BE2C (cell line): Measurements from ENCODE around the gene MEIS2.

Experiments used
- DNase-seq: peaks from one replicate; pipeline ENCODE4 v3.0.0-alpha.2; 2020
- H3K27me3 ChIP-seq: fragments of 250-450 bp; sonication (Bioruptor Pico); 2 replicates; pipeline ENCODE4 v1.5.1; 2020; ENCODE audit warnings: mild to moderate bottlenecking
- H3K36me3 ChIP-seq: fragments of 250-450 bp; sonication (Bioruptor Pico); 2 replicates; pipeline ENCODE4 v1.5.1; 2020; ENCODE audit warnings: mild to moderate bottlenecking
- H3K4me1 ChIP-seq: fragments of 250-450 bp; sonication (Bioruptor Pico); 2 replicates; pipeline ENCODE4 v1.5.1; 2020
- H3K4me3 ChIP-seq: 2 replicates; pipeline ENCODE4 v1.5.1; 2011; ENCODE audit warnings: low read depth, low read length
- H3K9me3 ChIP-seq: fragments of 250-450 bp; sonication (Bioruptor Pico); 2 replicates; pipeline ENCODE4 v1.5.1; 2020
- CTCF ChIP-seq: IDR thresholded peaks from 2 replicates; pipeline ENCODE4 v1.5.1; 2012; ENCODE audit warnings: mild to moderate bottlenecking, low read depth, low read length

Gene MEIS2

DNA sequence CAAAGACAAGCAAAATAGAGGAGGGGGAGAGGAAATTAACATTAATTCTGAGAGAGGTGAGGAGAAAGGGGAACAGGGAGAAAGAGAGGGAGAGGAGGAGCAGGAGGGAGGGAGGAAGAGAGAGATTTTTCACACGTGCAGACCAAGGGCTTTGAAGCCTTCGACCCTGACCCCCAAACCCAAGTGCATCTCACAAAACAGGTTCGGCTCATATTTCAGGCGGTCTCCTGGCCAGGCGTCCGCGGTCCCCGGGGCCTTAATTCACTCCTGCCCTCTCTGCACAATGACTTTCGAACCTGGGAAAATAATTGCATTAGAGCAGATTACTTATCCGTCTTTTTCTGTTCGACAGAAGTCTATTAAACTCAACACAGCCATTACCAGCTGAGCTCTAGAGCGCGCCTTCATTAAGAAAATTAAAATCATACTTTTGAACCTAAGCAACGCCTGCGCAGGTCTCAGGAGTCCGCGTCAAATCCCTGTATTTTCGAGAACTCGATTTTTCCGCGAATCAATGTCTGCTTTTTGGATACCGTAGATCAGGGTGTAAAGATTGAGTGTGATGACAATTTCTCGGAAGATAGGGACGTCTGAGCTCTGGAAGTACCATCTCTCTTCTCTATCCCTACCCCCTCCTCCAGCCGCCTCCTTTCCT is 220.7 kb downstream of the MEIS2 start:
- no peak overlapping the region for H3K4me3 ChIP-seq

GRCh38 chr15:36878684-36879262 is 221.6 kb downstream of the MEIS2 start:
- no peak for TF ChIP-seq CTCF
- H3K4me3 ChIP-seq, result no peak overlapping the region
- no peak for DNase-seq
- no peaks in the 10 kb centered on the region for H3K36me3 ChIP-seq
- peaks cover 12% of the 10 kb centered on the region for H3K4me1 ChIP-seq
- H3K9me3 ChIP-seq, result no peaks in the 10 kb centered on the region
- no peaks in the 10 kb centered on the region for H3K27me3 ChIP-seq

More for the DNA sequence above, 220.7 kb downstream of the MEIS2 start:
- DNase-seq, result no peak
- Histone ChIP-seq H3K4me1 (peaks cover 21% of the 10 kb centered on the region), H3K27me3 (no peaks in the 10 kb centered on the region), H3K36me3 (no peaks in the 10 kb centered on the region), H3K9me3 (no peaks in the 10 kb centered on the region)
- TF ChIP-seq CTCF, result no peak

GRCh38 chr15:36877796-36878683 is 222.3 kb downstream of the MEIS2 start:
- peaks cover 9% of the 10 kb centered on the region for H3K4me1 ChIP-seq
- TF ChIP-seq CTCF, result no peak
- H3K36me3 ChIP-seq, result no peaks in the 10 kb centered on the region
- no peak for DNase-seq
- H3K9me3 ChIP-seq, result no peaks in the 10 kb centered on the region
- no peaks in the 10 kb centered on the region for H3K27me3 ChIP-seq
- H3K4me3 ChIP-seq, result no peak overlapping the region

DNA sequence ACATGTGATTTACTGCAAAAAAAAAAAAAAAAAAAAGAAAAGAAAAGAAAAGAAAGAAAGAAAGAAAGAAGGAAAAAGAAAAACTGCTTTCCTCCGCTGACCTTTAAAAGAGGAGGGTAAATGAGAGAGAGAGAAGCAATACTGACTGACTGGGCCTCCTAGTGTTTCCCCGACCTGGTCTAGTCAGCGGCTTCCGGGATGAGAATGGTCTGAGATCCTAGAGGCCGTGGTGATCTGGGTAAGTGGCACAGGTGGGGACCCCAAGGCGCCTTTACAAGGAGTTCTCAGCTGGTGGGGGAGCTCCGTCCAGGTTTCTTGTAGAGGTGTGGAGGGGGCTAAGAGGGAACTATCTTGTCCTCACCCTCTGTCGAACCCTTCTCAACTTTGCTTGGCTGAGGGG is 223.1 kb downstream of the MEIS2 start:
- H3K4me1 ChIP-seq, result peaks cover 9% of the 10 kb centered on the region
- no peak for DNase-seq
- TF ChIP-seq CTCF, result no peak
- no peaks in the 10 kb centered on the region for H3K27me3 ChIP-seq
- H3K36me3 ChIP-seq, result no peaks in the 10 kb centered on the region
- H3K9me3 ChIP-seq, result no peaks in the 10 kb centered on the region
- no peak overlapping the region for H3K4me3 ChIP-seq

DNA sequence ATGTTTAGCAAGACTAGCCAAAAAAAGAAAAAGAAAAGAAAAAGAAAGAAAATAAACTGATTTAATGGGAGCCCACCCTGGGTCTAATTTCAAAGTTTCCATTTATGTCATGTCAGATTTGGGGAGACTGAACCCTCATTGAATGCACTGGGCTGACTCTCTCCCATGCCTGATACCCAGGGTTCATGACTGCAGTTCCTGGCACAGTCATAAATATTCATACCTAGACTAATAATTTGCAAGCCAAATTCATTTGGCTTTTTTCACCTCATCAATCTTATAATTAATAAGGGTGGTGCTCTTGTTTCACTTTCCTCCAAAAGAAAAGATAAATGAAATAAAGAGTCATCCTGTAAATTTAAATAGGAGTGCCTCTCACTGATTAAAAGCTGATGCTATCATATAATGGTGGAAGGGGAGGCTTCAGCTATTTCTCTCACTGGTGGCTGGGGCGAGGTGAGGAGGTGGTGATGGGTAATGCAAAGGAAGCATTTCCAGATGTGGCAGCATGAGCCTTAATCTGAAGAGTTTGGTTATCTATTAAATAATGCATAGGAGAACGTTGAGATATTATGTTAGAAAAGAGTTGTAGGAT is 224.5 kb downstream of the MEIS2 start:
- no peaks in the 10 kb centered on the region for H3K27me3 ChIP-seq
- H3K4me3 ChIP-seq, result no peak overlapping the region
- H3K4me1 ChIP-seq, result peaks cover 9% of the 10 kb centered on the region
- H3K9me3 ChIP-seq, result no peaks in the 10 kb centered on the region
- TF ChIP-seq CTCF, result no peak
- no peak for DNase-seq
- no peaks in the 10 kb centered on the region for H3K36me3 ChIP-seq
